GM21576 (cell line): ENCODE results near the gene ITGA6.

ENCODE experiments used
- ATAC-seq: cut with Tn5 transposase; IDR thresholded peaks from one replicate; pipeline ENCODE4 v1.9.1; 2021; ENCODE audit warnings: mild to moderate bottlenecking, moderate library complexity; ENCODE audit not compliant: unreplicated experiment

The ITGA6 gene

DNA sequence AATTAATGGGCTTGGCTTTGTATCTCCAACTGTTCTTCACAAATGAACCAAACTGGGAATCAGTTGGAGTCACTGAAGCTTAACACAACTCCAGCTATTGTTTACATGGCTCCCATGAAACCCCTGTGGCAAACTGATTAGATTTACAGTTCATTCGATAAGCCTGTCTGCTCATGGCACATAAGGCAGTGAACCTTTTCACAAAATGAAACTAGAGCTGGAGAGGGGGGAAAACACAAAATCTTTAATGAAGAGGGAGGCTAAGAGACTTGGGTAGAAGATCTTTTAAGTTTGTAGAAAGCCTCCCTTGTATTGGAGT lies 11.6 kb upstream of the ITGA6 start:
- ATAC-seq: no peak

DNA sequence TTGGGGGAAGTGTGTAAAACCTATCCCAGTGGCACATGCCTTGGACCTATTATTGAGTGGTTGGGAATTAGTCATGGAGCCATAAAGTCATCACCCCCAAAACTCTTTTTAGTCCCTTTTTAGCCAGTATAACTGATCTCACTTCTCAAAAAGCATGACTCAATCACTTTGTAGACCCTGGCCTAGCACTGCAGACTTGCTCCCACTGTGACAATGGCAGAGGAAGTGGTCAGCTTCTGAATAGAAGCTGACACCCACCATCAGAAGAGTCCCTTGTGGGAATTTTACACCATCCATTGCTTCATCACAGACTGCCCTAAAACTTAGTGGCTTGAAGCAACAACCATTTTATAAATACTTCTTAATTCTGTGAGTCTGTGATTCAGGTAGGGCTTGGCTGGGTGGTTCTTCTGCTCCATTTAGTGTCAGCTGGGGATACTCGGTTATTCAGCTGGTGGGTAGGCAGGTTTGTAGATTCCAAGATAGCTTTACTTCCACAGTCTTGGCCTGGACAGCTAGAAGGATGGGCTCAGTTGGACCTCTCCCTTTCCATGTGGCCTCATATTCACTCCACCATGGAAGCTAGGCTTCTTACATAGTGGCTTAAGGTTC lies 10.8 kb upstream of the ITGA6 start:
- no peak for ATAC-seq

DNA sequence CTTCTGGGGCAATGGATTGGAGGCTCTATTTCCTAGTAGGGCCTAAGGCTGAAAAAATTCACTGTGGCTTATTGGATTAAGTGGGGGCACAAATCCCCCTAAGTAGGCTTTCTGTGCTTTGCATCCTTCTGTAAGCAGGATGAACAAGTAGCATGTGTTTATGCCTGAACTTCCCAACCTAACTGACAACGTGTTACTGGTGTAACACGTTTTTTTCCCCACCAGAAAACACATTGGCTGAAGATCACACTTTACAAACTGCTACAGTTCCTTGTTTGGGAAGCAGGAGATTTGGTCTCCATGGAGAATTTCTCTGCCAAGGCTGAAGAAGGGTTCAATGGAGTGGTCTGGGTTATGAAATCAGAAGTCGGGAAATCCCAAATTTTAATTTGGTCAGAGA lies 7.2 kb upstream of the ITGA6 start:
- no peak for ATAC-seq

DNA sequence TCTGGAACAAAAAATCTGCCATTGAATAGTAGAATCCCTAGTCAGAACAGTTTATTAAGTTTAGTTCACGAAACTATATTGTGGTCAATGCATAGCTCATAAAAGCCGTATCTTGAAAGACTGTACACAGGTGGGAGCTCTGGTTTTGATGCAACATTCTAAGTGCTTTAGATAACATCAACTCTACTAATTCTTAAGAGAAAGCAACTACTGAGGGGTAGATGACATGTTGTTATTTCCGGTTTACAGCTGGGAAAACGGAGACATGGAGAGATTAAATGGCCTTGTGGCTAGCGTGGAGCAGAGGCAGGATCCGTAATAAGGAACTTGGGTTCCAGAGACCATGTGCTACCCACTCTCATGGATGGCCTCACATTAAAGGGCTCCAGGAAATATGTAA lies 4.2 kb upstream of the ITGA6 start:
- ATAC-seq: no peak

DNA sequence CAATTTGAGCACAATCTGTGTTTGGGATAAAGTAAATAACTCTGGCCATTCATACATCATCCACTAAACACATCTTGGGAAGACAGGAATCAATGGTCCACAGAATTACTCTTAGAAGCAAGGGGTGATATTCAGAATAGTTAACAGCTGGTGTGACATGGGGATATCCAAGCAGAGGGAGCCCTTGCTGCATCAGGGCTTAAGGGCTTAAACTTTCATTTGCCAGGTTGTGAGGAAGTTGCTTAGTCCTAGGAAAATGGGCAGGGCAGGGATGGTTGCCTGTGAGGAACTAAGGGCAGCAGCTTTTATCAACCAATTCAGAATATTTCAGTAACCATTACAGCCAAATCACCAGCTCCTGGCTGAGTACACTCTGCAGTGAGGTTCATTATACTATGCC lies 2.0 kb upstream of the ITGA6 start:
- no peak for ATAC-seq

DNA sequence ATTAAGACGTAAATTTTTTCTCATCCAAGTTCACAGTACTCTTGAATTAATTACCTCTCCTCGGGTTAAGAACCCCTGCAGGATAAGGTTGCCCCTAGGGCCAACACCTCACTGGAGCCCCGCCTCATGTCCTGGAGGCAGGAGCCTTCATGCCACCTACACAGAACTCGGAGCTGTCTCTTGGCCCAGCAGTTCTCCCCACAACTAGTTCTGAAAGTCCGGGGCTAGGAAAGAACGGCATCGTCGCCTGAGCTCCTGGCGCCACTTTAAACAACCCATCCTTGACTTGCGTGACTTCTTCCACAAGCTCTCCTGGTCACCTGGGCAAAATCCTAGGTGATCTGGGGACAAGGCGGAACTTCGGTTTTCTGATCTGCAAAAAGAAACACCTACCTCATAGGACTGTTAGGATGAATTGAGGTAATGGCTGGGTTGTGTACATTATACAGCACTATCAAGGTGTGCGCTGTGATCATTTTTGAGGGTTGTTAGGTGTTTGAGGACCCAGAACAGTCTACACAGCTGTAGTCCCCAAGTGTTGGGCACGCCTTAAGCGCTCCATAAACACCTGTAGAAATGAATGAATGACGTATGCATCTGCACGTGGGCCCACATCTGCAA lies 641 bp upstream of the ITGA6 start:
- no peak for ATAC-seq

DNA sequence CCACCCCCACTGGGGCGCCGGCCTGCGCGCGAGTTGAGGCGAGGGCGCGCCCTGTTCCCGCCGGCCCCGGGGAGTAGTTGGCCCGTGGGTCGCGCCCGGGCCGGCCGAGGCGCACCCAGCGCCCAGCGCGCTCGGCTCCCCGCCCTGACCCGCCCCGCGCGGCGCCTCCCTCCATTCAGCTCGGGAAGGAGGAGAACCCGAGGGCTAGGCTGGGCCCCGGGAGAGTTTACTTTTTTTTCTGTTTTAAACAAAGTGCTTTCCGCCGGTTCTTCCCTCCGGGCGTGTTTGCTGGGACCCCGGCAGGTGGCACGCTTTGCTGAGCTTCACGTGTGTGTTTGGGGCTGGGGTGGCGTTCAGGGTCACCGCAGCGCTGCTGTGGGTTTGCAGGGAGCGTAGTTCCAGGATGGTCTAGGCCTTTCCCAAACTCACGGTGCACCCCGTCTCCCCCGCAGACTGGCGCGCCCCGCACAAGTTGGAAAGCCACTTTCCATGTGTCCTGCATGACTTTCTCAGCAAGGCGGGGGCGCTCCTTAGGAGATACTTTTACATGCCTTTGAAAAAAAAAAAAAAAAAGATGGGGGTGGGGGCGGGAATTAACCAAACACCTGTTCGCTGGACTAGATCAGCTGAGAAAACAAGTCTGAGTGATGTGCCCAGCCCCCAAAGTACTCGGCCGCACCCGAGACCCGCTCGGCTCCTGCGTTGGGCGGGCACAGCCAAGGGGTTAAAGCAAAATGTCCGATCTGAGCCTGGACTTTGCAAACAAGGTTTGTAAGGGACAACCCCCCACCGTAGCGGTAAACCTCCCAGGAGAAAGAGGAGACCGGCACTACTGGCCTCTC lies 825 bp downstream of the ITGA6 start:
- no peak for ATAC-seq

DNA sequence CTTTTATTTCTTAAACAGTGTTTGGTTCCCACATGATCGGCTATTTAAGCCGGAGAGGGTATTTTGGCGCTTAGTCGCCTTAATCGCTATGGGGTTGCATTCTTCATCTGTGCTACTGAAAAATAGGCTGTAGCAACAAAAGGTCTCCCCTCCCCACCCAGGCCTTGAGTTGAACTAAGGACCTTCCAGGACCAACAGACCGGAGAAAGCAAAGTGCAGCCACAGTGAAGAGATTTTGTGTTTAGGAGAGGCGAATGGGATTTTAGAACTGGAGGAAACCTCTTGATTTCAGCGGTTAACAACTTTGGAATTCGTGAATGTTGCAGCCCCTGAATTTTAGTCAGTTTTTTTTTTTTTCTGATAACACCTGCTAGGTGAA lies 1.4 kb downstream of the ITGA6 start:
- no peak for ATAC-seq

DNA sequence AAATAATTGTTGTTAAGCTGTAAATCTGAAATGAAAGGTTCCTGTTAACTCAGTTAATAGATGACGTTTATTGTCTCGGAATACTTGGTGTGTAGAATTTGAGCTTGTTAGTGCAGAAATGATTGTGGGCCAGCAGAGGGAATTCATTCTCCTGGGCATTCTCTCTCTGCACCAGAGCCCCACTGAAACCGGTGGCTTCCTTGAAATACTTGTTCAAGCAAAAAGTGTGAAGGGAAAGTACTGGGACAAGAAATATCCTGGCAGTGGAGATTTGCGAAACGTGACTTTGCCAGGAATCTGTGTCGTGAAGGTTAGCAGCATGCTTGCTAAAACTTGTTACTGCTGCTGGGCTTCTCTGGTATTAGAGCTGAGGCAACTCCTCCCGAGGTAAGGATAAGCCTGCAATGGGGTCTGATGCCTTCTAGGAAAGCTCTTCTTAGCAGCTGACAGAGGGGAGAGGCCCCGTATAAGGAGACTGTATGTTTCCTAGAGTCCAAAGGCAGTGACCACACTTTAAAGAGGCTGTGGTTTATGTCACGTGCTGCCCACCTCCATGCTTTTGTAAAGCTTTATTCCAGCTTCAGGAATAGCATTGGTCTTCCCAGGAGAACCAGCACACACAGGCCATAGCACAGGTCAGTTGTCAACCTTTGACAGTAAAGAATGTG lies 2.0 kb downstream of the ITGA6 start:
- no peak for ATAC-seq

DNA sequence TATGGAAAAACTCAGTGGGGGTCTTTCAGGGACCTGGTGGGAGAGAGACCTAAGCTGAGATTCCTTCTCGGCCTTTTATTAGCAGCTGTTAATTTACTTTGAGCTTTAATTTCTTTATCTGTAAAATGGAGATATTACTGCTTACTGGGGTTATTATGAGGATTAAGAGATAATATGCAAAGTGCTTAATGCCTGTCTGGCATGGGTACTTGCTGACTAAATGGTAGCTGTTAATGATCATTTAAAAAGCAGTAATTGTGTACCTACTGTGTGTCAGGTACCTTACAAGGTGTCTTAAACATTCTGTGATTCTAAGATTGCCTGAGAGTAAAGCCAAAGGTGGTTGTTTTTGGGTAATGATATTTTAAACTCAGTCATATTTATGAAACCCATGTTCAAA lies 2.6 kb downstream of the ITGA6 start:
- ATAC-seq: no peak

DNA sequence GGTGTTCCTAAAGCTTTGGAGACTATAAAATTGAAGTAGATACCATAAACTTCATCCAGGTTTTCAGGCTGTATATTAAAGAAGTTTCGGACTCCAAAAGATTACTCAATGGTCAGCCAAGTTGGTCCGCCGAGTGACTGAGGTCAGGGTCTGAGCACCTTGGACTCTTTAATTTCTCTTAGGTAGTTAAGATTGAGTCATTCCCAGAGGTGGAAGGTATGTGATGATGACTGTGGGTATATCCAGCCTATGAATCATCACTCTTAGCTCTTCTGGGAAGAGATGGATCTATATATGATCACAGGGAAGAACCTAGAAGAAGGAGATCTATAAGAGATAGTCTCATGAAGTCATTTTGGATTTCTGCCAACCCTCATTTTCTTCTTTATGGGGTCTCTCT lies 3.3 kb downstream of the ITGA6 start:
- ATAC-seq: no peak

DNA sequence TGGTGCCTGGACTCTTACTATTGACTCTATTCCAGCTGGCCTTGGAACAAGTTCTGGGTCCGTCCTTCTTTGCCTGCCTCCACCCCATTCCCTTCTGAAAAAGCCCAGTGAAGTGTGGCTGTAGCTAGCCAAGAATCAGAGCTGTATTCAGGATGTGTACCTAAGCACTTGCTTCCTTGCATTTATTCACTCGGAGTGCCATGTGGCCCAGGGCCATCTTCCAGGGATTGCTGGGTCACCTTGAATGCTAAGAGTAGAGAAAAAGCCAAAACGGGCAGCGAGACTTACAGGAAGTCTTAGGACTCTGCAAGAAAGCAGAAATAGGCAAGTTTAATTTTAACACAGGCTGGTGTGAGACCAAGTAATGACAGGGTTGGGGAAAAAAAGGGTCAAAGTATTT lies 4.1 kb downstream of the ITGA6 start:
- no peak for ATAC-seq

DNA sequence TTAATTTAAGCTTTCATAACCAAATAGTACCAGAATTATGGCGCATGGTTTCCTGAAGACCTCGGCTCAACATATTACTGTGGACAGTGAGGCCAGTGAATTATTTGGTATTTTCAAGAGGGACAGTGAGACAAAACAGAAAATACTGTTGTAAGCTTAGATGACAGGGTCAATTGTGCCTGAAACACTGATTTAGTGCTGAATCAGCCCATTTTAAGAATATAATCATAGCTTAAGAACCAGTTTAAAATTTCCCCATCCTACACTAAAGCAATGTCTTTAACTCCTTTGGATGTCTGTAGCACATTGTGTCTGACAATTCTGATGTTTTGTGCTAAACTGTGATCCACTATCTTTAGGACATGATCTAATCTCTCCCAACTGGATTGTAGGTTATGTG lies 4.6 kb downstream of the ITGA6 start:
- ATAC-seq: no peak

DNA sequence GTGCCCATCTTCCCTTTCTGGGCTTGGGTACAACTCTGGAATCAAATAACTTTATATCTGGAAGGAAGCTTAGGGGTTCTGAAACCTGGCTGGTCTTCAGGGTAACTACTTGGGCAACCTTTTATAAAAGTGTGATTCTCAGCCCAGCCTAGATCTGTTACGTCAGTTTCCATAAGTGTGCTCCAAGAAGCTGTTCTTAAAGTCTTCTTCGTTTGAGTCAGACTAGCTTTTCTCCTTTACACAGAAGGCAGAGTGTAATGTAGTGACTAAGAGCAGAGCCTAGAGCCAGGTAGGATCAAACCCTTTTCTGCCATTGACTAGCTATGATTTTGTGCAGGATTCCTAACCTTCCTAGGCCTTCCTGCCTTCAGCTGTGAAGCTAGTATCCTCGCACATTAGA lies 5.8 kb downstream of the ITGA6 start:
- no peak for ATAC-seq

DNA sequence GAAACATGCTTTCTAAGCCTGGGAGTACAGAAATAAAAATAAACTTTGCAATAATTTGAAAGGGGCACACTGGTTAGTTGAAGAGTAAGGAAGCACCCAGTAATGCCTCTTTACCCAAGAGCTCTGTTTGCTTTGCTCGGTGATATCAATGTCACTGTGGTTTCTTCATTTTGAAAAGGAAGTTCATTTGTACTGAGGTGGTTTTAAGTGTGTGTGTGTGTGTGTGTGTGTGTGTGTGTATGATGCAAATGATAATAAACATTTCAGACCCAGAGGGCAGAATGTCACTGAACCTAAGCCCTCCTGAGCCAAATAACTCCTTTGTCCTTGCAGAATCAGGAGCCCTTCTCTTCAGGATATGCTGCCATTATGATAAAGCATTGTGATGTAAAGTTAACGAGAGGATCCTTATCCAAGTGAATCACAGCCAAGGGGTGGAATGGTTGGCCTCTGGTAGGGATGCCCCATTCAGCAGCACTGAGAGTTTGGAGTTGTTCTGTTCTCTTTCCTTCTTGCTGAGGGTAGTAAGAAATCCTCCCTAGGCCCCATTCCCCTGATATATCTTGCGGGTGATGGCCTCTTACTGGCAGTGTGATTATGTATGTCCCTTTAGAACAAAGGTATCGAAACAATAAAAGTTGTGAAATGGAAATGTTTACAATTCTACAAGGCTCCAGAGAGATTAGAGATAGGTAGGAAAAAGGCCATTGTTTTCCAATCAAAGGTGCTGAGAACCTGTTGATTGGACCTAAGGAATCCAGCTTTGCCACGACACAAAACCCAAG lies 7.6 kb downstream of the ITGA6 start:
- ATAC-seq: no peak

DNA sequence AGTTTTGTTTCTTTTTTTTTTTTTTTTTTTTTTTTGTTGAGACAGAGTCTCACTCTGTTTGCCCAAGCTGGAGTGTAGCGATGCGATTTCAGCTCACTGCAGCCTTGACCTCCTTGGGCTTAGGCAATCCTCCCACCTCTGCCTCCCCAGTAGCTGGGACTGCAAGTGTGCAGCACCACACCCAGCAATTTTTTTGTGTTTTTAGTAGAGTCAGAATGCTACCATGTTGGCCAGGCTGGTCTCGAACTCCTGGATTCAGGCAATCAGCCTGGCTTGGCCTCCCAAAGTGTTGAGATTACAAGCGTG lies 8.2 kb downstream of the ITGA6 start:
- no peak for ATAC-seq

DNA sequence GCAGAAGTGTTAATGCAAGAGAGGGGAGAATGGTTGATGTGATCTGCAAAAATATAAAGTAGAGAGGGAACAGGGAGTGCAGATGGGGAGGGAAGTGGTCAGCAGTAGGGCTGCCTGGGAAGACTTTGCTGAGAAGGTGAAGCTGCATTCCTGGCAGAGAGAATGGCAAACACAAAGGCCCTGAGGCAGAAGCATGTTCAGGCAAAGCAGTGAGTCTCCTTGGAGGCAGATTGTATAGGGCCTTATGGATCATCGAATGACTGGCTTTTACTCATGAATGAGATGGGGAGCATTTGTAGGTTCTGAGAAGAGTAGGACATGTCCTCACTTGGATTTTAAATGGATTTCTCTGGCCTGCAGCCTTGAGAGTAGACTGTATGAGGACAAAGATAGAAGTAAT lies 9.5 kb downstream of the ITGA6 start:
- ATAC-seq: no peak

DNA sequence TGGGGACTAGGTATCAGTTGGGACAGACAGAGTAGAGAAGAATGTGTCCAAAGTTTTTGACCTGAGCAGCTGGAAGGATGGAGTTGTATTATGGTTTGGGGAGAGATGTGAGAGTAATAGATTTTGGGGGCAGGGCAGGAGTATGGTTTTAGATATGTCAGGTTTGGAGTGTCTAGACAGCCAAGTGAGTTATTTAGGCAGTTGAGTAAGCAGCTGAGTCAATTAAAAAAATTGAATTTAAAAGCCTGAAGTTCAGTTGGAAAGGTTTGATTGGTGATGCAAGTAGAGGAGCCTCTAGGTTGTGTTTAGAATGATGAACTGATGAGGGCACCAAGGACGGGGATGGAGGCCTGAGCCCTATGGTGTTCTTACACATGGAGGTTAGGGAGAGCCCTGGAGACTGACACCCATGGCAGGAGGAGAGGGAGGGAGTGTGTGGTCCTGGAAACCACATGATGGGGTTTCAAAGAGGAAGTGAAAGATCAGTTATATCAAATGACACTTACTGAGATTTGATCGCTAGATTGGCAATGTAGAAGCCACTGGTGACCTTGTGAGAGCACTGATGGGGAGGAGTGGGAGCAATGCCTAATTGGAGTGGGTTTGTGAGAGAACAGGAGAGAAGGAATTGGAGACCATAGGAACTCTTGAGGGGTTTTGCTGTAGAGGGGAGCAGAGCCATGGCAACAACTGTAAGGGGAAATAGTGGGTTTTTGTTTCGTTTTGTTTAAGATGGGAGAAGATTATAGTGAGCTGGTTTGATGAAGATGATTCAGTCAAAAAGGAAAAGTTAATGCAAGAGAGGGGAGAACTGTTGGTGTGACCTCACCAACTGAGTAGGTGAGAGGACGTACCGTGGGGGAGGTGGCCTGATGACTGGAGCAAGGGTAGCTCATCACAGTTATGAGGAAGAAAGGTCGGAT lies 10.3 kb downstream of the ITGA6 start:
- ATAC-seq: peak; percentile 70

DNA sequence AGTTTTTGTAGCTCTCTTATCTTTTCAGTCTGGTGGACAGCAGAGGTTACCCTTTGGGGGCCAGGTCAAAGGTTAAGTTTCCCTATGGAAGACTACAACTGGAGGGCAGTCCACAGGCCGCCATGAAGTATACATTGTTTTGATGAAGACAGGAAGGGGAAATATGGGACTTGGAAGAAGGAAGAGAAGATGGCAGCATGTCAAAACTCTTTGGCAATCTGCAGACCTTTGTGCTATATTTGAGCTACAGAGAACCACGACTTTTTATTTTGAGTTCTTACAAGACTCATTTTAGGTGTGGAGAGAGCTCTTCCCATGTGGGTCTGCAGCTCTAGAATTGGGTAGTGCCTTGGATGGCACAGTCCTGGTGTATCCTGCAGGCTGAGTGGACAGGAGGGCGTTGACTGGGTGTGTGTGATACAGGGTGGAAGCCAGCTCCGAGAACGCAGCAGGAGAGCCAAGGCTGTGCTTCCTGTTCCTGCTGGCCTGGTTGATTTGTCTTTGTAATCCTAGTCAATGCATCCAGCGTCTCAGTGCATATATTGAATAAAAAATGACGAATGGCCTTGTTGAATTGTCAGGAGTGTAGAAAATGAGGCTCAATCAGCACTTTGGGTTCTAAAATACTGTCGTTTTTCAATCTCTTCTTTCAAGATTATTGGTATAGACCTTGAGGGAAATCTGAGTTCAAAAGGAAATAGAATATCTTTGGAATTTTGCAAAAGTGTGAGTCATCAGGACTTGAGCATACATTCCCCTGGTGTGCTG lies 11.5 kb downstream of the ITGA6 start:
- no peak for ATAC-seq

DNA sequence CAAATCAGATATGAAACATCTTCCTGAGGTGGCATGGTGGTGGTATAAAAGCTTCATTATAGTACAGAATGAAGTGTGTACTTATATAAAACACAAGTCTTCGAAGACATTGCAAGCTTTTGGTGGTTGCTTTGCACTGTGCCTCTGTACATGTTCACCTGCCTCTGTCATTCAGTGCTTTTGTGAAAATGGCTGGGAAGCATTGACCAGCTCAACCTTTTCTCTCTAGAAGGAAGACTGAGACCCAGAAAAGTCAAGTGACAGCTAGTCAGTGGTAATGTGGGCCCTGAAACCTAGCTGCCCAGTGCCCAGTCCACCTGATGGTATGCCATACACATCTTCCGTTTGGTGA lies 12.1 kb downstream of the ITGA6 start:
- ATAC-seq: no peak
